ENCODE data around the gene IFNE.
"Not testable (repeated sequence)": the region's sequence is repeated elsewhere in the genome, so short reads cannot be mapped to it uniquely, and the experiment has no call there.

The IFNE gene

GRCh38 chr9:21491756-21492155 is 9.6 kb upstream of the IFNE start:
- no peak for DNase-seq (ENCODE audit: low read depth)

- no peak for DNase-seq (ENCODE audit: low read depth)
Observed at GRCh38 chr9:21481470-21482056, 550 bp downstream of the IFNE start.

- DNase-seq (ENCODE audit: low read depth): no peak
Observed at GRCh38 chr9:21479152-21479702, 2.9 kb downstream of the IFNE start.

GRCh38 chr9:21477466-21477865 is 4.6 kb downstream of the IFNE start:
- DNase-seq (ENCODE audit: low read depth): no peak

- DNase-seq (ENCODE audit: low read depth): no peak
Observed at GRCh38 chr9:21473236-21473635, 8.9 kb downstream of the IFNE start.

GRCh38 chr9:21470126-21470525 is 12.0 kb downstream of the IFNE start:
- no peak for DNase-seq (ENCODE audit: low read depth)

- DNase-seq (ENCODE audit: low read depth): no peak
Observed at GRCh38 chr9:21465859-21466518, 16.1 kb downstream of the IFNE start.

GRCh38 chr9:21465138-21465537 is 17.0 kb downstream of the IFNE start:
- no peak for DNase-seq (ENCODE audit: low read depth)

- DNase-seq (ENCODE audit: low read depth): no peak
Observed at GRCh38 chr9:21461377-21461776, 20.7 kb downstream of the IFNE start.

- DNase-seq (ENCODE audit: low read depth): no peak
Observed at GRCh38 chr9:21455320-21455719, 26.8 kb downstream of the IFNE start.

- no peak for DNase-seq (ENCODE audit: low read depth)
Observed at GRCh38 chr9:21454149-21454548, 28.0 kb downstream of the IFNE start.

- DNase-seq (ENCODE audit: low read depth): no peak
Observed at GRCh38 chr9:21452681-21453080, 29.4 kb downstream of the IFNE start.

GRCh38 chr9:21450733-21451394 is 31.2 kb downstream of the IFNE start:
- DNase-seq (ENCODE audit: low read depth): no peak

GRCh38 chr9:21449312-21449711 is 32.8 kb downstream of the IFNE start:
- DNase-seq (ENCODE audit: low read depth): not testable (repeated sequence)

GRCh38 chr9:21443849-21444625 is 38.1 kb downstream of the IFNE start:
- DNase-seq (ENCODE audit: low read depth): no peak

- DNase-seq (ENCODE audit: low read depth): no peak
Observed at GRCh38 chr9:21440139-21440538, 42.0 kb downstream of the IFNE start, which contains the start of gene IFNA1. Gene IFNA1 (plus strand): TSS chr9:21440439. CDS start chr9:21440508, 69 bp downstream.

GRCh38 chr9:21435015-21435383 is 47.1 kb downstream of the IFNE start:
- not testable (repeated sequence) for DNase-seq (ENCODE audit: low read depth)

- DNase-seq (ENCODE audit: low read depth): no peak
Observed at GRCh38 chr9:21434202-21435014, 47.7 kb downstream of the IFNE start.

GRCh38 chr9:21432672-21433425 is 49.3 kb downstream of the IFNE start:
- no peak for DNase-seq (ENCODE audit: low read depth)
